Stomach smooth muscle (tissue), 2 donors: ENCODE measurements around the gene ZC3H12D.

ENCODE experiments used
- H3K27ac ChIP-seq: one replicate; pipeline ENCODE4 v1.7.0; 2013; ENCODE audit warnings: mild to moderate bottlenecking, low read length, inconsistent platforms
- H3K27me3 ChIP-seq, 2 donors: one replicate each; pipeline ENCODE4 v1.7.0; 2013; ENCODE audit warnings: low read length in 2 of 2; ENCODE audit not compliant: insufficient read depth in 2 of 2, control insufficient read depth in 1 of 2
- H3K36me3 ChIP-seq, 2 donors: one replicate each; pipeline ENCODE4 v1.7.0; 2013; ENCODE audit warnings: low read length in 2 of 2; ENCODE audit not compliant: control insufficient read depth in 2 of 2, insufficient read depth in 2 of 2
- H3K4me1 ChIP-seq: one replicate; pipeline ENCODE4 v1.7.0; 2013; ENCODE audit warnings: low read length; ENCODE audit not compliant: control insufficient read depth, insufficient read depth
- H3K4me3 ChIP-seq, 2 donors: one replicate each; pipeline ENCODE4 v1.7.0; 2013; ENCODE audit warnings: low read length in 2 of 2
- H3K9ac ChIP-seq, 2 donors: one replicate each; pipeline ENCODE4 v1.7.0; 2013; ENCODE audit warnings: low read length in 2 of 2, mild to moderate bottlenecking in 1 of 2
- H3K9me3 ChIP-seq, 2 donors: one replicate each; pipeline ENCODE4 v1.7.0; 2013; ENCODE audit warnings: low read length in 2 of 2; ENCODE audit not compliant: control insufficient read depth in 2 of 2
- donor health status: healthy.
- donor health status: Pancreatic carcinoma.

Gene ZC3H12D

GRCh38 chr6:149410557-149410956 lies 74.3 kb downstream of the ZC3H12D start:
- H3K4me1 ChIP-seq = no peaks in the 10 kb centered on the region
- H3K9ac ChIP-seq = no peak overlapping the region
- H3K27ac ChIP-seq = no peak overlapping the region
- H3K36me3 ChIP-seq = peaks cover 2 to 9% of the 10 kb centered on the region in 2 donors
- no peaks in the 10 kb centered on the region for H3K9me3 ChIP-seq
- H3K4me3 ChIP-seq = no peak overlapping the region
- no peaks in the 10 kb centered on the region for H3K27me3 ChIP-seq

GRCh38 chr6:149409617-149410016 lies 75.2 kb downstream of the ZC3H12D start:
- H3K4me1 ChIP-seq = no peaks in the 10 kb centered on the region
- no peak overlapping the region for H3K4me3 ChIP-seq
- no peaks in the 10 kb centered on the region for H3K27me3 ChIP-seq
- peaks cover 5 to 9% of the 10 kb centered on the region in 2 donors for H3K36me3 ChIP-seq
- H3K27ac ChIP-seq = no peak overlapping the region
- H3K9ac ChIP-seq = no peak overlapping the region
- no peaks in the 10 kb centered on the region for H3K9me3 ChIP-seq

GRCh38 chr6:149405823-149406765 lies 78.7 kb downstream of the ZC3H12D start:
- Histone ChIP-seq H3K9me3 (no peaks in the 10 kb centered on the region), H3K36me3 (peaks cover 9 to 10% of the 10 kb centered on the region in 2 donors), H3K4me3 (no peak overlapping the region), H3K9ac (no peak overlapping the region), H3K4me1 (no peaks in the 10 kb centered on the region), H3K27me3 (no peaks in the 10 kb centered on the region), H3K27ac (no peak overlapping the region)

GRCh38 chr6:149403534-149403933 lies 81.3 kb downstream of the ZC3H12D start:
- Histone ChIP-seq H3K4me1 (no peaks in the 10 kb centered on the region), H3K36me3 (peaks cover 12 to 17% of the 10 kb centered on the region in 2 donors), H3K27me3 (no peaks in the 10 kb centered on the region), H3K9me3 (no peaks in the 10 kb centered on the region), H3K27ac (no peak overlapping the region), H3K4me3 (no peak overlapping the region), H3K9ac (no peak overlapping the region)

- Histone ChIP-seq H3K27me3 (no peaks in the 10 kb centered on the region), H3K4me1 (no peaks in the 10 kb centered on the region), H3K4me3 (no peak within 1 kb of the TSS), H3K9me3 (no peaks in the 10 kb centered on the region), H3K36me3 (peaks cover 14 to 17% of the 10 kb centered on the region in 2 donors), H3K27ac (no peak within 1 kb of the TSS), H3K9ac (no peak within 1 kb of the TSS)
These were observed 84.8 kb downstream of the ZC3H12D start, which contains the start of gene SUMO4 for GRCh38 chr6:149400050-149400449. Gene SUMO4 (plus strand): TSS chr6:149400262. CDS start chr6:149400392, 130 bp downstream.

GRCh38 chr6:149397384-149397783 lies 87.4 kb downstream of the ZC3H12D start:
- Histone ChIP-seq H3K4me3 (no peak overlapping the region), H3K9ac (no peak overlapping the region), H3K36me3 (peaks cover 12 to 13% of the 10 kb centered on the region in 2 donors), H3K4me1 (no peaks in the 10 kb centered on the region), H3K27me3 (no peaks in the 10 kb centered on the region), H3K27ac (no peak overlapping the region), H3K9me3 (no peaks in the 10 kb centered on the region)
